ENCODE measurements around the gene MYOZ1. TPM values are rescaled to one million over a fixed set of nuclear protein-coding genes. Genes with fewer than 3 reads are reported as not detected.
"Not testable (repeated sequence)": the region's sequence is repeated elsewhere in the genome, so short reads cannot be mapped to it uniquely, and the experiment has no call there.

Gene MYOZ1
- total RNA-seq (1 to 10 TPM in 3 of 7 donors, under 1 TPM in 3, not detected in 1; 0.25 to 1.8 (median 0.77) TPM), polyA plus RNA-seq (1 to 10 TPM; 1.3 to 6.1 TPM)
- long read RNA-seq, donor 1, partial matches to known transcripts, result 0 of 5 reads
- long read RNA-seq, donor 1, other reads (novel, unspliced or antisense), result 3 of 5 reads
- long read RNA-seq, donor 2, result 0 reads
- long read RNA-seq, donor 3, result 0 reads

- WGBS, 3 donors, result 36 to 63% (median 50%) methylated on average over 9 of the region's 9 CpGs
- no peak within 1 kb of the TSS for H3K27ac ChIP-seq
- TF ChIP-seq CTCF (IDR thresholded peaks at IDR 0.05), result no peak
- TF ChIP-seq EP300 (IDR thresholded peaks at IDR 0.05), result no peak
- no peak for TF ChIP-seq POLR2A (IDR thresholded peaks at IDR 0.05)
- intact Hi-C loops (cut with DNase I), result loop anchor here in 1 of 4 donors (2.0 kb wide), 1 partner anchor 113 kb away; no protein-coding TSS in a partner anchor
- no peaks in the 10 kb centered on the region for H3K27me3 ChIP-seq
- no peak within 1 kb of the TSS for H3K4me3 ChIP-seq
- DNase-seq, result no peak
- no peaks in the 10 kb centered on the region for H3K9me3 ChIP-seq
- no peaks in the 10 kb centered on the region for H3K4me1 ChIP-seq (ENCODE audit: insufficient read depth)
- no peaks in the 10 kb centered on the region for H3K36me3 ChIP-seq
Measured at GRCh38 chr10:73641328-73642060, at the start of gene MYOZ1. MYOZ1 (minus strand) TSS chr10:73641474; CDS start chr10:73640017, 1,457 bp downstream.

- H3K27ac ChIP-seq; H3K4me1 ChIP-seq (ENCODE audit: insufficient read depth); DNase-seq; H3K27me3 ChIP-seq; H3K4me3 ChIP-seq; H3K9me3 ChIP-seq; H3K36me3 ChIP-seq; intact Hi-C loops (cut with DNase I): not testable (repeated sequence)
- 93 to 96% (median 94%) methylated on average over 6 of the region's 6 CpGs for WGBS, 3 donors
Measured at GRCh38 chr10:73690755-73691154, 49.5 kb upstream of the MYOZ1 start.

DNA sequence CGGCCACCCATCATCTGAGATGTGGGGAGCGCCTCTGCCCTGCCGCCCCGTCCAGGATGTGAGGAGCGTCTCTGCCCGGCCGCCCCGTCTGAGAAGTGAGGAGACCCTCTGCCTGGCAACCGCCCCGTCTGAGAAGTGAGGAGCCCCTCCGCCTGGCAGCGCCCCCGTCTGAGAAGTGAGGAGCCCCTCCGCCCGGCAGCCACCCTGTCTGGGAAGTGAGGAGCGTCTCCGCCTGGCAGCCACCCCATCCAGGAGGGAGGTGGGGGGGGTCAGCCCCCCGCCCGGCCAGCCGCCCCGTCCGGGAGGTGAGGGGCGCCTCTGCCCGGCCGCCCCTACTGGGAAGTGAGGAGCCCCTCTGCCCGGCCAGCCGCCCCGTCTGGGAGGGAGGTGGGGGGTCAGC is 48.3 kb upstream of the MYOZ1 start:
- H3K36me3 ChIP-seq; DNase-seq; H3K4me3 ChIP-seq; H3K27me3 ChIP-seq; H3K4me1 ChIP-seq (ENCODE audit: insufficient read depth); H3K9me3 ChIP-seq; intact Hi-C loops (cut with DNase I); H3K27ac ChIP-seq: not testable (repeated sequence)
- WGBS, 3 donors, result 89 to 97% (median 96%) methylated on average over 3 to 24 of the region's 28 CpGs

DNA sequence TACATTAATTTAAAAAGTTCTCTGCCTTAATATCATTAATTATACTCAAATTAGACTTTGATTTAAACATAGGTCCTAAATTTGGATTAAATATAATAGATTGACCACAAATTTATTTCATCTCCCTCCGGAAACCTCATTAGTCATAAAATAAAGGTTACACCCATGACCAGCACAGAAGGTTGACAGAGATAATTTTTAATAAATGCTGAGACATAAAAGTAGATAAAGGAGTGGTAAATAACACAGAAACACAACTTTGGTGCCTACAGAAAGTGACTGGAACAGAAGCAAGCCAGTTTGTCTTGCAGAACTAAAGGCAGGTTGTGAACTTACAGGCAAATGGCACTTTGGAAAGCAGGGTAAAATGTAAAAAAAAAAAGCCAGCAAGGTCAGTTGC is 46.4 kb upstream of the MYOZ1 start:
- H3K4me3 ChIP-seq; H3K9me3 ChIP-seq; H3K36me3 ChIP-seq; H3K27ac ChIP-seq; H3K4me1 ChIP-seq (ENCODE audit: insufficient read depth); DNase-seq; H3K27me3 ChIP-seq; intact Hi-C loops (cut with DNase I): not testable (repeated sequence)
- WGBS, 3 donors, result 78 to 88% (median 85%) methylated on average over 1 of the region's 1 CpG

- H3K4me3 ChIP-seq; H3K27ac ChIP-seq; DNase-seq; H3K9me3 ChIP-seq; H3K4me1 ChIP-seq (ENCODE audit: insufficient read depth); intact Hi-C loops (cut with DNase I); H3K36me3 ChIP-seq; H3K27me3 ChIP-seq: not testable (repeated sequence)
- WGBS, 3 donors, result 88 to 96% methylated on average over 5 to 12 of the region's 20 CpGs; no CpG with 5 or more reads in 1 of the 3 donors
Measured at GRCh38 chr10:73674546-73674945, 33.3 kb upstream of the MYOZ1 start.

GRCh38 chr10:73668378-73668777 is 27.1 kb upstream of the MYOZ1 start:
- H3K27ac ChIP-seq; H3K27me3 ChIP-seq; H3K9me3 ChIP-seq; H3K4me3 ChIP-seq; H3K36me3 ChIP-seq; H3K4me1 ChIP-seq (ENCODE audit: insufficient read depth); DNase-seq; intact Hi-C loops (cut with DNase I): not testable (repeated sequence)
- WGBS, 3 donors, result 85 to 94% (median 94%) methylated on average over 3 to 4 of the region's 4 CpGs

DNA sequence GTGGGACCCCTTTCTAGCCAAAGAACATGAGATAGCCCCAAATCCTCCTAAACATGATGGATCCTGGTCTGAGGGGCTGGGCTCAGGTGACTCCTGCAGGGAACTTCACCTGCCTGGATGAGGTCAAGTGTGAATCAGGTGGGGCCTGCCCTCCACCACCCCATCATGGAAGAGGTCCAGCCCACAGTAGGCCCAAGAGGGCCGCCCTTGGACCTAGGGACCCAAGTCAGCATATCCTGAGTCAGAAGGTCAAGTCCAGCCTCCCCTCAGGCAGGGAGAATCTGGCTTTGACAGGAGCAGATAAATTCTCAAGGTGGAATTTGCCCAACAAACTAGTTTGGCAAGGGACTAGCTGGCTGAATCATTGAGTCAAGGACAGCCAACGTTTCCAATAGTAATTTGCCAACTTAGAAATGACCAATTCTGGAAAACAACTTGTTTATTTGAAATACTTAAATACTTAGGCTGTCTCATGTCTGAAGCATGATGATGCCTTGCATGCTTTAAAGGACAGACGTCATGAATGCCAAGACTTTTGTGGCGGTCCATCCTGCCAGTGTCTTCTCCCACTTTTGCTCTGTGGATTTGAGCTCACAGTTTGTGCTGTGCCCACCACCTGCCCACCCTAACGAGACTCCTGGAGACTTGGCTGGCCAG is 25.0 kb upstream of the MYOZ1 start:
- WGBS, 3 donors, result 28 to 35% (median 33%) methylated on average over 4 to 5 of the region's 5 CpGs
- H3K4me1 ChIP-seq (ENCODE audit: insufficient read depth); intact Hi-C loops (cut with DNase I): not testable (repeated sequence)

GRCh38 chr10:73665581-73665980 is 24.3 kb upstream of the MYOZ1 start:
- H3K36me3 ChIP-seq; H3K9me3 ChIP-seq; H3K4me3 ChIP-seq; intact Hi-C loops (cut with DNase I); H3K27ac ChIP-seq; H3K27me3 ChIP-seq; H3K4me1 ChIP-seq (ENCODE audit: insufficient read depth); DNase-seq: not testable (repeated sequence)
- 78 to 92% (median 81%) methylated on average over 3 of the region's 3 CpGs for WGBS, 3 donors

More for the DNA sequence above, 25.0 kb upstream of the MYOZ1 start:
- not testable (repeated sequence) for H3K27me3 ChIP-seq, DNase-seq, H3K27ac ChIP-seq, H3K9me3 ChIP-seq, H3K36me3 ChIP-seq, H3K4me3 ChIP-seq

- H3K9me3 ChIP-seq; H3K4me1 ChIP-seq (ENCODE audit: insufficient read depth); H3K27me3 ChIP-seq; H3K36me3 ChIP-seq; H3K27ac ChIP-seq; H3K4me3 ChIP-seq; intact Hi-C loops (cut with DNase I): not testable (repeated sequence)
- 65 to 78% (median 72%) methylated on average over 13 of the region's 13 CpGs for WGBS, 3 donors
- DNase-seq, result peak in 1 of 5 donors; percentile 8
Measured at GRCh38 chr10:73664156-73665040, 23.1 kb upstream of the MYOZ1 start.

- H3K36me3 ChIP-seq; H3K27me3 ChIP-seq; H3K4me1 ChIP-seq (ENCODE audit: insufficient read depth); H3K4me3 ChIP-seq; intact Hi-C loops (cut with DNase I); H3K27ac ChIP-seq; H3K9me3 ChIP-seq: not testable (repeated sequence)
- 59 to 81% (median 70%) methylated on average over 6 to 10 of the region's 10 CpGs for WGBS, 3 donors
- peak in 1 of 5 donors; percentile 4 for DNase-seq
Measured at GRCh38 chr10:73663621-73664020, 22.3 kb upstream of the MYOZ1 start.
